HG03025 (cell line): ENCODE data around the gene CACNA2D2.
"Not testable (repeated sequence)": the region's sequence is repeated elsewhere in the genome, so short reads cannot be mapped to it uniquely, and the experiment has no call there.

Source experiments
- ATAC-seq: cut with Tn5 transposase; IDR thresholded peaks from one replicate; pipeline ENCODE4 v1.9.1; 2021; ENCODE audit warnings: mild to moderate bottlenecking, moderate library complexity; ENCODE audit not compliant: unreplicated experiment, low FRiP score

The CACNA2D2 gene

DNA sequence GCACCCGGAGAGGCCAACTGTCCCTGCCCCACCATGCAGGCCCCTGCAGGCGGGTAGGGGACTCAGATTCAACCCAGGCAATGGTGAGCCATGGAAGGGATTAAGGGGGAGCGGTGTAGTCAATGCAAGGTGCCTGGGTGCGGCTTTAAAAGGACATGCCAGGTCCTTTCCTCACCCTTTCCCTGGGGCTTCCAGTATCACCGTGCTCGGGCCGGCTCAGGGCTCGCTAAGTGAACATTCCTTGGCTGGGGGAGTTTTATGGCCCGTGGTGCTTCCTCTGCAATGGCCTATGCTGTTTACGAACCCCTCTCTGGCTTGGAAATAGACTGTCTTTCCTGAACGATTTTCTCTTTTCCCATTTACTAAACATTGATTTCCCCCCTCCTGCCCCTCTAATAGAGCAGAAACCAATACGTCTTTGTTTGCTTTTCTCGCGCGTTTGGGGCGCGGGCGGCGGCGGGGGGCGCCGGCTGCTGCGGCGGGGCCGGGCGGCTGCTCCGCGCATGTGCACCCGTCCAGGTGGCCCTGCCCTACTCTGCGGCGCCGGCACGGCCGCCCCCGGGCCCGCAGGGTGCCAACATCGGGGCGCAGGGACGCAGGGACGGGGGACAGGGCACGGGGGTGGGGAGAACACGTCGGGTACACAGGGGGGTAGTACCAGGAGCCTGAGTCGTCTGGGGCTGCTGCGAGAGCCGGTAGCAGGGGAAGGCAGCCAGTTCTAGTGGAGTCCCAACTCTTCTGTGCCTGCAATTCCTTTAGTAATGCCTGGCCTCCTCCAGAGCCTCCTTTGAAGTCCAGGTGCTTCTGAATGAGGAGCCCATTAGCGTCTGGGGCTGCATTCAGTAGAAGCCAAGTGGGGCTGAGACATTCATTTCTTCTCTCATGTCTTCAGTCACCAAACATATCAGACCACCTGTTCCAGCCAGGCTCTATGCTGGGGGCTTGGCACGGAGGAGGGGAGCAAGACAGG is 26.9 kb upstream of the CACNA2D2 start:
- no peak for ATAC-seq

GRCh38 chr3:50525987-50526386 is 22.6 kb upstream of the CACNA2D2 start:
- no peak for ATAC-seq

- no peak for ATAC-seq
These were observed 21.9 kb upstream of the CACNA2D2 start for GRCh38 chr3:50525191-50525910.

- ATAC-seq: no peak
These were observed 21.3 kb upstream of the CACNA2D2 start for GRCh38 chr3:50524746-50525145.

- ATAC-seq: no peak
These were observed 19.9 kb upstream of the CACNA2D2 start for GRCh38 chr3:50523279-50523811.

DNA sequence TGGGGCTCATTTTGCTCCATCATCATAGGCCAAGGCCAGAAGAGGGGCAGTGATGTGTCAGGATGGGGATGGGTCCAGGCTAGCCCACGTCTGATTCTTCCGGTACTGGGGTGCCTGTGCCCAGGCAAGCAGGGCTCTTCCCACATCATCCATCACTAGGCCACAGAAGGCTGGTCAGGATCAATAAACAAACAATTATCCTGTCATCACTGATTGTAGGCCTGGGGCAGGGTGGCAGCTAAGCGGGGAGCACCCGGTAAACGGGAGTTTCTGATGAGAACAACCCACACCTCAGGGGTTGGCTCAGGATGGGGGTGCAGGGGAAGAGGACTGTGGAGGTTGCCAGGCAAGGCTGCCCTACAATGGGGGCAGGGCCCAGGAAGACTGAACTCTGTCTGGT is 18.1 kb upstream of the CACNA2D2 start:
- ATAC-seq: no peak

DNA sequence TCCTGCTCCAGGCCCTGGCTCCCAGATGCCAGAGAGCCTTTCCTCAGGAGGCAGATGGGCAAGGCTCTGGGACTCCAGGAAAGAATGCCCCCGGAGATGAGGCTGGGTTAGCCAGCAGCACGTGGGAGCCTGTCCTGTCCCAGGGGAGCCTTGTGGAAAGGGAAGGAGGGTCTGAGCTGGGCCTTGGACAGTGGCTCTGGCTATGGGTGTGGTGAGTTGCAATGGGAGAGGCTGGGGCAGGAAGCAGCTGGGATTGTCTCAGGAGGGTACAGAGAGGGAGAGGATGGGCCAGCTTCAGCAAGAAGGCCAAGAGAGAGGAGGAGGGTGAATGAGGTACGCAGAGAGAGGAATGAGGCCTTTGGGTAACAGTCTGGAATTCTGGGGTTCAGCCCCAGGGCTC is 17.4 kb upstream of the CACNA2D2 start:
- ATAC-seq: no peak

GRCh38 chr3:50519471-50520089 is 16.1 kb upstream of the CACNA2D2 start:
- ATAC-seq: no peak

DNA sequence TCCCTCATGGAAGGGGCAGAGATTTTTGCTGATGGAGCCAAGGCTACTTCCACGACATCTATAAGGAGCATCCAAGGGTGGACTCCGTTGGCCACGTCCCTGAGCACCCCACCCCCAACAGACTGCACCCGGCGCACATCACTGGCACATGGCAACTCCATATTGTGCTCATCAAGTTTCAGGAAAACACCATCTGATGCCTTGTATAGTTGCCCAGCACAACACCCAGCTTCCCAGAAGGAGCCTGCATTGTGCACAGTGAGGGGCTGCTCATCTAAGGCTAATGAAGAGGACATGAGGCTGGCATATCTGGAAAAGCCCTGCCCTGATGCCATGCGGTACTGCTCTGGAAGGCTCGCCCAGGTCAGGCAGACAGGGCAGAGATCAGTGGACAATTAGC is 15.0 kb upstream of the CACNA2D2 start:
- no peak for ATAC-seq

DNA sequence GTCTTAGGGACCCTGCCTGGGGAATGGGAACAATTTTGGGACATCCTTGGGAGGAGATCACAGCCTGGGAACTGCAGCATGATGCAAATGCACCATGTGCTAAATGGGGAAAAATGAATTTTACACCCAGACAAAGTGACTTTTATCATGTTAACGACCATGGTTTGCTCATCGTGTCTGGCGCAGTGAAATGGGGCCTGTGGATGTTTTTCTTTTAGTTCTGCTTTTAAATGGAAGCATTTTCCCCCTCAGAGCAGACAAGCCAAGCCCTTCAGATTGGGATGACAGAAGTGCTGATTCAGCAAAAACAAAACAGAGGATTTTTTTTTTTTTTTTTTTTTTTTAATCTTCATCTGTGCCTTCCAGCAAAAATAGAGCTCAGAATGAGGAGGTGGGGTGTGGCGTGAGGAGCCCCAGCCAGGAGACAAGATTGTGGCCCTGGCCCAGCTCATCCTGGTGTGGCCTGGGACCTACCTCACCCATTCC is 14.3 kb upstream of the CACNA2D2 start:
- no peak for ATAC-seq

DNA sequence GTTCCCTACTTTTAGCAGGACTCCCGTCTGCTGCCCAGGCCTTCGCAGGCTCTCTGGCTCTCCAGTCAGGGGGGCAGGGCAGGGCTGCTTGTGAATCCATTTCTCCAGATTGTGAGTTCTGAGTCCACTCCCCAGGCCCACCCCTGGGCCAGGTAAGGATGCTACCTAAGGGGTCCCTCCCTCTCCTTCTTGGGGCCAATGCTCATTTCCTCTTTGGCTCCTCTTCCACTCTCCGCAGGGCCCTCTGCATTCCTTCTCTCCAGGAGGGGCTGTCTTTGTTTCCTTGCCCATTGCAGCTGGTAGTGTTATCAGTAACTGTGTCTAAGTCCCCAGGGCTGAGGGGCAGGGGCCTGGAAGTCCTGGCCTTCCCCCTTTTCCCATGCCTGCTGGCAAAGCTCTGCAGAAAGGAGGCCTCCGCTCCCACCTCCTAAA is 13.0 kb upstream of the CACNA2D2 start:
- no peak for ATAC-seq

DNA sequence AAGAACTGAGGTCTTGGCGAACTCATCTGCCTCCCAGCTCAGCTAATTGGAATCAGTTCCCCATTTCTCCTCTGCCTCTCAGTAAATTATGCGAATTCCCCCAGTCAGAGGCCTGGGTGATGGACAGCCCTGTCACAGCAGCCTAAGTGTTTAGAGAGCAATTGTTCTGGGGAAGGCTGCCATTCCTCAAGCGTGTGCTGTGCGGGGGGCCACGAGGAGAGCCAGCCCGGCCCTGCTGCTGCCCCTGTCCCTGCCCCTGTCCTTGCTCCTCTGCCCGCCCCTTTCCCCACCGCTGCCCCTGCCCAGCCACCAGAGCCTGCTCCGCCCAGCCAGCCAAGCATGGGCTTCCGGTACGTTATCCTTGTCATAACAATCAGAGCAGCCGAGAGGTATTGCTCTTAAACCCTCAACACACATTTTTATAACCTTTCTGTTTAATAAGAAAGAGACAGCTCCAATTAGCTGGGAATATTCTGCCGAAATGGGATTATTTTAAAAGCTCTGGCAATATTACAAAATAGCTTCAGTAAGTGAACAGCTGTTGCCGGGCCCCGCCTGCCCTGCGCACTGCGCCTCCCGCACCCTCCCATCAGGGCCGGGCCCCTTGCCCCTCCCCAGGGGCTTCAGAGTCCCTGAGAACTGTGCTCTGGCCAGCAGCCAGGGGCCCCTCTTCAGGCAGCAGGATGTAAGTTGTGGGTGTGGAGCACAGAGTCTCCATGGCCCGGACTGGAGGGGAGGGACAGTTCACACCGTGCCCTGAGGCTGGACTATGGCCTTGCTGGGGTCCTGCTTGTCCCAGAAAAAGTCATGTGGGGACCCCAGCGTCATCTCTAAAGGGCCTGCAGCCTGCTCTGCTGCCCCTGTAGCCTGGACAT is 12.4 kb upstream of the CACNA2D2 start:
- ATAC-seq: no peak

GRCh38 chr3:50512908-50513307 is 9.5 kb upstream of the CACNA2D2 start:
- not testable (repeated sequence) for ATAC-seq

- ATAC-seq: no peak
These were observed 8.7 kb upstream of the CACNA2D2 start for GRCh38 chr3:50512131-50512530.

DNA sequence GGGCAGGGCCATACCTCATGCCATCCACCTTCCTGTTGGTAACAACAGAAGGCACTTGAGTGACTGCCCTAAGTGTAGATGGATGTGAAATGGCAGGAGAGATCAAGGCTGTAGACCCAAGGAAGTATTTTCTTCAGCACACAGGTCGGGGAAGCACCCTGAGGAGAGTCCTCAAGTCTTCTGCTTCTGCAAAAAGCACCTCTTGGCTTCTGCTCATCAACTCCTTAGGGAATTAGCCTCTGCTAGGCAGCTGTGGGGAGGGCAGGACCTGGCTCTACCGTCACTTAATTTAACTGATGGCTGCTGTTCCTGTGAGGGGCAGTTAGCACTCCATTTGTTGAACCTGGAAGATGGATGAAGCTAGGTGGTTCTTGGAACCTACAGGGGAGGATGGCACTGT is 6.9 kb upstream of the CACNA2D2 start:
- no peak for ATAC-seq

DNA sequence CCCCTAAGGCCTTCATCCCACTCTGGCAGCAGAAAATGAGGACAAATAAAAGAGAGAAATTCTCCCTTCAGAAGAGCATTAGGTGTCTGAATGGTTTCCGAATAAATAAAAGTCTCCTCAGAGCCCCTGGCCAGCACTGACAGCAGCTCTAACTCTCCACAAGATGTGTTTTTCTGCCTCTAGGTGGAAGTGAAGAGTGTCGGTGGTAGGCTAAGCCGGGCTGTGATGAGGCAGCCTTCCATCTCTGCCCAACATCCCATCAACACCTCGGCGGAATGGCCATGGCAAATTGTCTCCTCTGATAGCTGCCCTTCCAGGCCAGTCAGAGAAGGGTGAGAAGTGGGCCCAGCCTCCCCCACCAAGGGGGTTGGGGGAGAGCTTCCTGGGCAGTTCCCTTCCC is 6.3 kb upstream of the CACNA2D2 start:
- ATAC-seq: no peak

- ATAC-seq: no peak
These were observed 5.4 kb upstream of the CACNA2D2 start for GRCh38 chr3:50508821-50509220.

- no peak for ATAC-seq
These were observed 2.7 kb upstream of the CACNA2D2 start for GRCh38 chr3:50506169-50506568.

DNA sequence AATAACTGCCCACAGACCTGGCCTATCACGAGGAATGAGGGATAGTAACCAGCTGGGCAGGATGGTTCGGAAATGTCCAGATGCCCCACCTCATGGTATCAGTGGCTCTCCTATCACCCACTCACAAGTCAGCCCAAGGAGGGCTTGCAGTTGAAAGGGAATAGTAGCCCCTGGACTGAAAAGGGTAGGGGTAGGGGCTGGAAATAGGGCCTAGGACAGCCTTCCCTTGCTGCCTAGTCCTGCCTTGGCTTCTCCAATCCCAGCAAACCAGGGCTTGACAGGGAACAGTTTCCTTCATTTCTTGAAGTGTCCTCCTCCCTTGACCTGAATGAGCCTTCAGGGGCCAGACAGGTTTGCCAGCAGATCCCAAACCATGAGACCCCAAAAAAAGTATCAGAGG is 1.2 kb upstream of the CACNA2D2 start:
- ATAC-seq: no peak
